ENCODE measurements around the gene CHCHD3.

DNA sequence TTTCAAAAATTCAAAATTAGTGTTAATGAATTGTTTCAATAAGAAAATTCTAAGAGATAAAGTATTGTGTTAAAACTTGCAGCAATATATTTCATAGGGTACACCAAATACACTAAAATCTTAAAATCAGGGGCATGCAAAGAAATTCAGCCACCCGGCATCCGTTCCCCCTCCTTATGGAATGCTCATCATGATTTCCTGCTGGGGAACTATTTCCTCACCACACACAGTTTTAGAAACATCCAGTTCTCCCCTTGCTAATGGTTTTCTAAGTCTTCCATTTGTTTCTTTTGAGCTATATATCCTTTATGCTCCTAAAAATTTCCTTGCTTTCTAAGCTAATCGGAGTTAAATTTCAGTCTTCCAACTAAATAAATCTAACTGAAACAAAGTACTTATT is 60.7 kb downstream of the CHCHD3 start:
- TF ChIP-seq, protein P1, sequence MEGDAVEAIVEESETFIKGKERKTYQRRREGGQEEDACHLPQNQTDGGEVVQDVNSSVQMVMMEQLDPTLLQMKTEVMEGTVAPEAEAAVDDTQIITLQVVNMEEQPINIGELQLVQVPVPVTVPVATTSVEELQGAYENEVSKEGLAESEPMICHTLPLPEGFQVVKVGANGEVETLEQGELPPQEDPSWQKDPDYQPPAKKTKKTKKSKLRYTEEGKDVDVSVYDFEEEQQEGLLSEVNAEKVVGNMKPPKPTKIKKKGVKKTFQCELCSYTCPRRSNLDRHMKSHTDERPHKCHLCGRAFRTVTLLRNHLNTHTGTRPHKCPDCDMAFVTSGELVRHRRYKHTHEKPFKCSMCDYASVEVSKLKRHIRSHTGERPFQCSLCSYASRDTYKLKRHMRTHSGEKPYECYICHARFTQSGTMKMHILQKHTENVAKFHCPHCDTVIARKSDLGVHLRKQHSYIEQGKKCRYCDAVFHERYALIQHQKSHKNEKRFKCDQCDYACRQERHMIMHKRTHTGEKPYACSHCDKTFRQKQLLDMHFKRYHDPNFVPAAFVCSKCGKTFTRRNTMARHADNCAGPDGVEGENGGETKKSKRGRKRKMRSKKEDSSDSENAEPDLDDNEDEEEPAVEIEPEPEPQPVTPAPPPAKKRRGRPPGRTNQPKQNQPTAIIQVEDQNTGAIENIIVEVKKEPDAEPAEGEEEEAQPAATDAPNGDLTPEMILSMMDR (IDR thresholded peaks at IDR 0.05), result no peak
- TF ChIP-seq EP300 (IDR thresholded peaks at IDR 0.05) (no peak), POLR2A (IDR thresholded peaks at IDR 0.05) (no peak), POLR2AphosphoS5 (IDR thresholded peaks at IDR 0.05) (no peak)
